GM12878 (cell line): ENCODE measurements around the gene DPF3. TPM values are rescaled to one million over a fixed set of nuclear protein-coding genes. Genes with fewer than 3 reads are reported as not detected.

Source experiments
- ASH2L ChIP-seq: fragments of 300-600, 200-600 bp; sonication (generic); IDR thresholded peaks from 2 replicates; pipeline ENCODE4 v1.6.1; 2017; ENCODE audit warnings: low read depth, mild to moderate bottlenecking, borderline replicate concordance
- ATF2 ChIP-seq: IDR thresholded peaks from 2 replicates; pipeline ENCODE4 v1.6.1; 2012; ENCODE audit warnings: low read length, inconsistent platforms
- CREM ChIP-seq: IDR thresholded peaks from 2 replicates; pipeline ENCODE4 v1.6.1; 2014; ENCODE audit warnings: antibody characterized with exemption, low read depth
- MTA2 ChIP-seq: fragments of 450-650 bp; IDR thresholded peaks from 2 replicates; pipeline ENCODE4 v1.6.1; 2016; ENCODE audit warnings: low read depth, mild to moderate bottlenecking, moderate library complexity
- NR2C1 ChIP-seq: fragments of 450-650 bp; IDR thresholded peaks from 2 replicates; pipeline ENCODE4 v1.6.1; 2017; ENCODE audit warnings: antibody characterized with exemption, mild to moderate bottlenecking, moderate library complexity
- PAX8 ChIP-seq: fragments of 450-650 bp; IDR thresholded peaks from 2 replicates; pipeline ENCODE4 v1.6.1; 2017; ENCODE audit warnings: mild to moderate bottlenecking, moderate library complexity
- POLR2A ChIP-seq: IDR thresholded peaks from 2 replicates; pipeline ENCODE4 v1.6.1; 2011; ENCODE audit warnings: low read depth, mild to moderate bottlenecking, low read length
- ZNF207 ChIP-seq: fragments of 450-650 bp; IDR thresholded peaks from 2 replicates; pipeline ENCODE4 v1.6.1; 2014; ENCODE audit warnings: antibody characterized with exemption, mild to moderate bottlenecking, borderline replicate concordance
- ZNF217 ChIP-seq: fragments of 450-650 bp; IDR thresholded peaks from 2 replicates; pipeline ENCODE4 v1.6.1; 2017; ENCODE audit warnings: antibody characterized with exemption, mild to moderate bottlenecking
- polyA plus RNA-seq, 11 experiments: library from polyadenylated mRNA; depleted of rRNA in 4 of 11; unstranded in 6 of 11; stranded (reverse) in 5 of 11; fragments of >200 nt; fragmentation: Nextera tagmentation in 4 of 11; fragmentation: Illumina TruSeq in 1 of 11; extraction: Ambion mirVana in 4 of 11; extraction: Trizol in 1 of 11; gene quantifications; 1 replicate in 1 of 11; 2 replicates in 10 of 11; pipeline versions ENCODE4 v1.2.1 to v1.2.3, GENCODE V29; 2011 to 2016; ENCODE audit warnings: inconsistent platforms in 2 of 11, missing spikeins in 2 of 11, low read depth in 1 of 11
- total RNA-seq, 4 experiments: library from RNA; depleted of rRNA in 3 of 4; stranded (reverse); fragments of >200 nt in 3 of 4; fragmentation: Illumina TruSeq in 1 of 4; extraction: Trizol in 1 of 4; gene quantifications; 2 replicates each; pipeline versions ENCODE4 v1.2.1 to v1.2.3, GENCODE V29; 2013 to 2021
- TF ChIP-seq, protein P1 (sequence below): fragments of 450-650 bp; IDR thresholded peaks from 2 replicates; pipeline ENCODE4 v1.6.1; 2017; ENCODE audit warnings: mild to moderate bottlenecking, moderate library complexity
- TF ChIP-seq, protein P2 (sequence below): fragments of 450-650 bp; IDR thresholded peaks from 2 replicates; pipeline ENCODE4 v1.6.1; 2017; ENCODE audit warnings: antibody characterized with exemption, mild to moderate bottlenecking, moderate library complexity

The DPF3 gene
- total and polyA plus RNA-seq, 10 of the 15 experiments (the other 5 are each of a cell fraction or from before 2014, with no cell fraction given), result 0.69 to 8.0 (median 2.2) TPM

DNA sequence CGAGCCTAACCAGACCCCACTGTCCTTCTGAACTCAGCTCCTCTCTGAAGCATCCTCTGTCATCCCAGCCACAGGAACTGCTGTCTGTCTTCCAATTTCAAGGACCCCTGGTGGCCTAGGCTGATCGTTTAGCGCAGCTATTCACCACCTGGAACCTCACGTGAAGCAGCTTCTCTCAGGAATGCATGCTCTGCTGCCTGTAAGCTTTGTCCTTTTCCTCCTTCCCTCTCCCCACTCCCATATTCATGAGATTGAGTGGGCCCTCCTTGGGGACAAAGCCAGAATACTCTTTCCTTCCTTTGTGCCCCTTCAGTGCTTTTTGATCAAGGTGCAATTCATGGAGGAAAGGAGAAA, 17.2 kb downstream of the DPF3 start (continued):
- TF ChIP-seq ATF2, result no peak
- TF ChIP-seq ZNF217, result no peak
- TF ChIP-seq ASH2L, result no peak
- no peak for TF ChIP-seq NR2C1
- TF ChIP-seq, protein P1, sequence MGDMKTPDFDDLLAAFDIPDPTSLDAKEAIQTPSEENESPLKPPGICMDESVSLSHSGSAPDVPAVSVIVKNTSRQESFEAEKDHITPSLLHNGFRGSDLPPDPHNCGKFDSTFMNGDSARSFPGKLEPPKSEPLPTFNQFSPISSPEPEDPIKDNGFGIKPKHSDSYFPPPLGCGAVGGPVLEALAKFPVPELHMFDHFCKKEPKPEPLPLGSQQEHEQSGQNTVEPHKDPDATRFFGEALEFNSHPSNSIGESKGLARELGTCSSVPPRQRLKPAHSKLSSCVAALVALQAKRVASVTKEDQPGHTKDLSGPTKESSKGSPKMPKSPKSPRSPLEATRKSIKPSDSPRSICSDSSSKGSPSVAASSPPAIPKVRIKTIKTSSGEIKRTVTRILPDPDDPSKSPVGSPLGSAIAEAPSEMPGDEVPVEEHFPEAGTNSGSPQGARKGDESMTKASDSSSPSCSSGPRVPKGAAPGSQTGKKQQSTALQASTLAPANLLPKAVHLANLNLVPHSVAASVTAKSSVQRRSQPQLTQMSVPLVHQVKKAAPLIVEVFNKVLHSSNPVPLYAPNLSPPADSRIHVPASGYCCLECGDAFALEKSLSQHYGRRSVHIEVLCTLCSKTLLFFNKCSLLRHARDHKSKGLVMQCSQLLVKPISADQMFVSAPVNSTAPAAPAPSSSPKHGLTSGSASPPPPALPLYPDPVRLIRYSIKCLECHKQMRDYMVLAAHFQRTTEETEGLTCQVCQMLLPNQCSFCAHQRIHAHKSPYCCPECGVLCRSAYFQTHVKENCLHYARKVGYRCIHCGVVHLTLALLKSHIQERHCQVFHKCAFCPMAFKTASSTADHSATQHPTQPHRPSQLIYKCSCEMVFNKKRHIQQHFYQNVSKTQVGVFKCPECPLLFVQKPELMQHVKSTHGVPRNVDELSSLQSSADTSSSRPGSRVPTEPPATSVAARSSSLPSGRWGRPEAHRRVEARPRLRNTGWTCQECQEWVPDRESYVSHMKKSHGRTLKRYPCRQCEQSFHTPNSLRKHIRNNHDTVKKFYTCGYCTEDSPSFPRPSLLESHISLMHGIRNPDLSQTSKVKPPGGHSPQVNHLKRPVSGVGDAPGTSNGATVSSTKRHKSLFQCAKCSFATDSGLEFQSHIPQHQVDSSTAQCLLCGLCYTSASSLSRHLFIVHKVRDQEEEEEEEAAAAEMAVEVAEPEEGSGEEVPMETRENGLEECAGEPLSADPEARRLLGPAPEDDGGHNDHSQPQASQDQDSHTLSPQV, result no peak
- no peak for TF ChIP-seq MTA2
- TF ChIP-seq PAX8, result no peak
- TF ChIP-seq CREM, result no peak
- no peak for TF ChIP-seq ZNF207
- TF ChIP-seq, protein P2, sequence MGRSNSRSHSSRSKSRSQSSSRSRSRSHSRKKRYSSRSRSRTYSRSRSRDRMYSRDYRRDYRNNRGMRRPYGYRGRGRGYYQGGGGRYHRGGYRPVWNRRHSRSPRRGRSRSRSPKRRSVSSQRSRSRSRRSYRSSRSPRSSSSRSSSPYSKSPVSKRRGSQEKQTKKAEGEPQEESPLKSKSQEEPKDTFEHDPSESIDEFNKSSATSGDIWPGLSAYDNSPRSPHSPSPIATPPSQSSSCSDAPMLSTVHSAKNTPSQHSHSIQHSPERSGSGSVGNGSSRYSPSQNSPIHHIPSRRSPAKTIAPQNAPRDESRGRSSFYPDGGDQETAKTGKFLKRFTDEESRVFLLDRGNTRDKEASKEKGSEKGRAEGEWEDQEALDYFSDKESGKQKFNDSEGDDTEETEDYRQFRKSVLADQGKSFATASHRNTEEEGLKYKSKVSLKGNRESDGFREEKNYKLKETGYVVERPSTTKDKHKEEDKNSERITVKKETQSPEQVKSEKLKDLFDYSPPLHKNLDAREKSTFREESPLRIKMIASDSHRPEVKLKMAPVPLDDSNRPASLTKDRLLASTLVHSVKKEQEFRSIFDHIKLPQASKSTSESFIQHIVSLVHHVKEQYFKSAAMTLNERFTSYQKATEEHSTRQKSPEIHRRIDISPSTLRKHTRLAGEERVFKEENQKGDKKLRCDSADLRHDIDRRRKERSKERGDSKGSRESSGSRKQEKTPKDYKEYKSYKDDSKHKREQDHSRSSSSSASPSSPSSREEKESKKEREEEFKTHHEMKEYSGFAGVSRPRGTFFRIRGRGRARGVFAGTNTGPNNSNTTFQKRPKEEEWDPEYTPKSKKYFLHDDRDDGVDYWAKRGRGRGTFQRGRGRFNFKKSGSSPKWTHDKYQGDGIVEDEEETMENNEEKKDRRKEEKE, result no peak
- no peak for TF ChIP-seq POLR2A
